Activated CD4-positive, CD25-positive, alpha-beta regulatory T cell (primary cell): ENCODE data around the gene GNG12.

Source experiments
- DNase-seq, 4 experiments: peaks; one replicate each; lab custom pipeline; 2025; lab: John Stamatoyannopoulos, UW

Gene GNG12

DNA sequence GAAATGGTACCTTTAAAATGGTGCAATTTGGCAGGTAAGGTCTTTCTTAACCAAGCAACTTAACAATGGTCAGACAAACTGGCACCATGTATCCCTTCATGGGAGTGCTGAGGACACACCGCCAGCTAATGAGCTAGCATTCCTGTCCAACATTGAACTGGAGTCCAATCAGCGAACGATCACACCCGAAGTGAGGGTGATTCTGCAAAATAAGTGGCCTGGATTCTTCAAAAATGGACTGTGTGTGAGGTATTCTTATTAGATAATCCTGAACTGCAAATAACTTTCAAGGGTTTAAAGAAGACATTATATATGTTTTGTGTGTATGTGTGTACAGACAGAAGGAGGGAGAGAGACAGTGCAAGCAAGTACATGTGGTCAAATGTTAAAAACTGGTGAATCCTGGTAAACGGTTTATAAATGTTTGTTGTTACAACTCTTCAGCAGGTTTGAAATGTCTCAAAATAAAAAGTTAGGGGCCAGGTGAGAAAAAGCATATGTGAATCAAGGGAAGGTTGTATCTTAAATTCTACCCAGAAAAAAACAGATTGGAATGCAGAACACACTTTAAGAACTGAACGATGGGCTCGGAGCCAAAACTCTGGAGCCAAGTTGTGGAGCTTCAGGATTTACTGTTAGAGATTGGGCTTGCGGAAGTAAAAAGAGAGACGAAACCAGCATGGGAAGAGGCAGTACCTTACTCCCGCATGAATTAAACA lies 127.4 kb downstream of the GNG12 start:
- no peak for DNase-seq

DNA sequence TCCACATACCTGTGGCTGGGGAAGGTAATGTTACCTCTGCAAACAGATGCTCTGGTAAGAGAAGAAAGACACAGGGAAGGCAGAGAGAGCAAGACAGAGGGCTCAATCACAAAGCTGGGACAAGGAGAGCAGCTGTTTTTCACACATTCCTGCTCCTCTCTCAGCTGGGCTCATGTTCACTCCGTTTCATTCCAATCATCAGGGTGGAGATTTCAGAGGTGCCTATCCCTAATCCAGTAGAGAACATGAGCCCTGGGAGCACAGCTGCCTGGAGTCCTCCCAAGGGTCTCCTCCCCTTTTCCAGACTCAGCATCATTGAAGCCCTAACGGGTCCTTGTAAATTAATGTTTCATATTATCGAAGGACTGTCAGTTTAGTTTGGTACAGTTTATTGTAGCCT lies 128.9 kb downstream of the GNG12 start:
- no peak for DNase-seq

DNA sequence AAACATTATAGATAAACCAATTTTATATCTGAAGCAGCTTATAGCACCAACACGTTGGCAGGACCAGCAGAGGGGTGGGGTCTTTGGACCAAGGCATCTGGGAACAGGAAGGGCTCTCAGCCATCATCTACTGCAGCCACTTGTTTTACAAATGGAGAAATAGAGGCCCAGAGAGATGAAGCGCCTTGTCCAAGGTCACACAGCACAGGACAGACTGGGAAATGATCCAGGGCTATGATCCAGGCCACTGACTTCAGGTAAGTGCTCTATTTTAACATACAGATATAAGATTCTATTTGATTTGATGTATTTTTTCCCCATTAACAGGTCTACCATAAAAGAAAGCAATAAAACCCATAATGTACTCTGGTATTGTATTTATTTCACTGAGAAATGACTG lies 131.4 kb downstream of the GNG12 start:
- DNase-seq, result no peak

DNA sequence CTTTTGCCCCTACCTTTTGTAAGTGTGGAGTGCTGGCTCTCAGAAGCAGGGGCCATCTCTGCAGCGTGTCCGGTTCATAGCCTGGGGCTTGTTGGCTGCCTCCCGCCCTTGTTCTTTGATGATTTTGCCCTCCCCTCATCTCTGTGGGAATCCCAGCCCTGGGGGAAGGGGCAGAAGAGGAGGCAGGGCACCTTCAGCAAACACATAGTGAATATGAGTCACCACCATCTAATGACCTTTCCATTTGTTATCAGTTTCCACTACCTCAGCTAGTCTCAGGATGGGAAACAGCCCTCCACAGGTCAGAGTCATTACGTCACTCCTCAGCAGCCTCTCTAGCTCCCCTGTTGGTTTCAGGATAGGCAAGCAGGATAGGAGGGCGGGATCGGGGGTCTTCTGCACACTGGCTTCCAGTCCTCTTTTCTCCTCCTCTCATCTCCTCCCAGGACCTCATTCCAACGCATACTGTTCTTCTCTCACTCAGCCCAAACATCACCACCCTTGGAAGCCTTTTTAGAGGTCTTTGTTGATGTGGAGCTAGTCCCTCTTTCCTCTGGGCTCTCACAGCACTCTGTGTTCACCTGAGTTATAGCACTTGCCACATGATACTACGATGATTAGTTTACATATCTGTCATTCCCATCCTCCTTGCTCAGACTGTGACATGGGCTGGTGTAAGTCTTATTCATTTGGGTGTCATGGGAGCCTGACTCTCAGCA lies 132.4 kb downstream of the GNG12 start:
- no peak for DNase-seq

DNA sequence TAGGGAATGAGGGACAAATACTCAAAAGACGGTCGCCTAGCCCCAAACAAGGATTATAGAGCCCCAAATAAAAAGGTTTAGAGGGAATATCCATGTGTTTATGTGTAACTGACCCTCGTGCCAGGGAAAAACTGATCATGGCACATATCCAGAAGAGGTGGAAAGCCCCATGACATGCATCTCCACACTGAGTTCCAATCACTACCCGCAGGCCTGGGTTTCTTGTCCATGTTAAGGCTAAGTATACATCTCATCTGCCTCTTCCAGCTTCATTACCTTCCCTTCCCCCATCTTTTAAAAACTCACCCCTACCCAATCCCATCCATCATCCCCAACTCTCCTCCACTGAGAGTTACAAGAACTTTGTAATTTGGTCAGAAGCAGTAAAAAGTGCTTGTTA lies 133.0 kb downstream of the GNG12 start:
- no peak for DNase-seq

DNA sequence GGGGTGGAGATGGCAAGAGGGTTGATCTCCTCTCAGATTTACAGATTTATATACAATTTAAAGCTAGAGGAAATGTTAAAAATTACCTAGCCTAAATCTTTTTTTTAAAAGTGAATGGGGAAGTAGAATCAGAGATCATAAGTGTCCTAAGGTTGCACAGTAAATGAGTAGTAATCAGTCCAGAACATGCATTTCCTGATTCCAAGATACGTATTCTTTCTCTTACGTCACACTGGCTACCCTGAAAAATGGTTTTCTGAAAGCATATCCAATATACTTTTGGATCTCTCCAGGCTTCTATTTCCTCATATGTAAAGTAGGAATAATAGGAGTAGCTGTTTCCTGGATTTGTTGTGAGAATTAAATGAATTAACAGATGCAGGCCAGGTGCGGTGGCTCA lies 136.6 kb downstream of the GNG12 start:
- no peak for DNase-seq

DNA sequence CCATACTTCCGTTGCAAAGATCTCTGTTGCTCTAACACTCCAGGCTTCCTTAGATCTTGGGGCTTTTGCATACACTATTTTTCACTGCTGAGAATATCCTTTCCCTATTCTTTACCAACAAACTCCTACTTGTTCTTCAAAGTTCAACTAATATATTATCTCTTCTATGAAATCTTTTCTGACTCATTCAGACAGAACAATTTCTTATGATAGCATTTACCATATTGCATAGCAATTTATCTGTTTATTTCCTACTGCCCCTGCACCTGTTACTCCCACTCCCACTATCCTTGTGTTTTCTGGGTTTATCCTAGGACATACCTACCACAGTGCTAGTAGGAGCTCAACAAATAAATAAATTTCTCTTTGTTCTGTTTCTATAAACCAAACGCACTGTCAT lies 137.3 kb downstream of the GNG12 start:
- DNase-seq, result no peak

DNA sequence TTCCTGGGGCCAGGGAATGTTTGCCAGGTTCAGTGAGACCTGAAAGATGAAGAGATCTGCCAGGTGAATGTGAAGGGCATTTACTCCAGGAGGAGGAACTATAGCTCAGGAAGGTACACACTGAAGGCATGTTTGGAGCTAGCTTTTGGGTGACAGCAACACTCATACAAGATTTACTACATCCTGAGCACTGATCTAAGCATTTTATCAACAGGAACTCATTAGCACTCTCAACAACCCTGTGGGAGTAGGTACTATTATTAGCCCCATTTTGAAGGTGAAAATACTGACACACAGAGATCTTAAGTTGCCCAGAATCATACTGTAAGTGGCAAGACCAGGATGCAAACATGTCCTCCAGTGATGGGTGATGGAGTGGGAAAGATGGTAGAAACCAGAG lies 141.6 kb downstream of the GNG12 start:
- DNase-seq, result no peak

DNA sequence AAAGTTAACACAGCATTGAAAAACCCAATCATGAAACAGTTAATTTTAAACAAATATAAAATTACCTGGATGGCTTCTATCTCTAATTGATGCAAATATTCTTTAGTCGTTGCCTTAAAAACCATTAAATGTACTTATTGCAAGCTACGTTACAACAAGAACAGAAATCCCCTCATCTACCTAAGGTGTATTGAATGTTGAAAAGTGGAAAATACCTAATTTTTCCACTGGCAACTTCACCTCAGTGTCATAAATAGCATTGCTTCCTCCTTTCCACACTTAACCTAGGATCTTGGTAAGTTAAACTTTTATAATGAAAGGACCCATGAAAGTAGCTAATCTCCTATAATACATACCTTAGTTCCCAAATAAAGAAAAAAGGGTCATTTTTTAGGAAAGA lies 142.9 kb downstream of the GNG12 start:
- DNase-seq, result no peak

DNA sequence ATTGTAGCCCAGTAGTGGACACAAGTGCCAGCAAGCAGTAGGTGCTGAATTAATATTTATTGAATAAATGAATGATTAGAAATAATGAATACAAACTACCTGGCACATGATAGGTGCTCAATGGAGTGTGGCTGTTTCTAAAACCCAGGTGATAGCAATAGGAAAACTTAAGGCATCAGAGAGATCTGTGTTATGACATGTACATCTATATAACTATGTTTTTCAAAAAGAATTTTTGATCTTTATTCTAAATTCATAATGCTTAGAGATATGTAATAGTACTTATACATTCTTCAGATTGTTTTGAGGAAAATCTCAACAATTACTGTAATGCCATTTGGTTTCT lies 143.3 kb downstream of the GNG12 start:
- DNase-seq, result no peak

DNA sequence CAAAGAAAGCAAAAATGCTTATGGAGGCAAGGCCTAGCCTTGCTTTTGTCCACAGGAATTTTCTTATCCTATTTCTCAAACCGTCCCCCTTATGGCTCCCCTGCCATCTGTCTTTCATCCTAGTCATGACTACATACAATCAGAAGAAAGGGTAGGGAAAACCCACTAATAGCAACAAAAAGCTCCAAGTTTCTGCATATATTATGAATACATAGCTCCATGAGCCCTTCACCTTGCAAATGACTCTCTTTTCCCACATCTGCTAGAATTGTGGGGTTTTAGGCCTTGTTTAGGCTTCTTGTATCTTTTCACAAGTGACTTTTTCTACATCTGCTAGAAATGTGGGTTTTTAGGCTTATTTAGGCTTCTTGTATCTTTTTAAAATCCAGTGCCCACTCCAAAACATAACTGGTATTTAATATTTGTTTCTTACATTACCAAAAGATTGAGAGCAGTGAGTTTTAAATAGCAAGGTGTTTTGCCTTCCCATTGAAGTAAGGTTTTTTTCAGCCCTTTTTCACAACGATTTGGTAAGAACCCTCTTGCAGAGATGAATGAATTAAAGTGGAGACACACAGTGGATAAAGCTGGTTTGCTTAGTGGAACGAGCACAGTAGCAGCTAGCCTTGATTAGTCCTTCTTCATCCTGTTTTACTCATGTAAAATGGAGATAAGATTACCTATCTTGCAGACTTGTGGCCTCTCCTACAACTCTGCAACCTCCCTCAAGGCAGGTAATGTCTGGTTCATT lies 143.8 kb downstream of the GNG12 start:
- DNase-seq, result no peak

DNA sequence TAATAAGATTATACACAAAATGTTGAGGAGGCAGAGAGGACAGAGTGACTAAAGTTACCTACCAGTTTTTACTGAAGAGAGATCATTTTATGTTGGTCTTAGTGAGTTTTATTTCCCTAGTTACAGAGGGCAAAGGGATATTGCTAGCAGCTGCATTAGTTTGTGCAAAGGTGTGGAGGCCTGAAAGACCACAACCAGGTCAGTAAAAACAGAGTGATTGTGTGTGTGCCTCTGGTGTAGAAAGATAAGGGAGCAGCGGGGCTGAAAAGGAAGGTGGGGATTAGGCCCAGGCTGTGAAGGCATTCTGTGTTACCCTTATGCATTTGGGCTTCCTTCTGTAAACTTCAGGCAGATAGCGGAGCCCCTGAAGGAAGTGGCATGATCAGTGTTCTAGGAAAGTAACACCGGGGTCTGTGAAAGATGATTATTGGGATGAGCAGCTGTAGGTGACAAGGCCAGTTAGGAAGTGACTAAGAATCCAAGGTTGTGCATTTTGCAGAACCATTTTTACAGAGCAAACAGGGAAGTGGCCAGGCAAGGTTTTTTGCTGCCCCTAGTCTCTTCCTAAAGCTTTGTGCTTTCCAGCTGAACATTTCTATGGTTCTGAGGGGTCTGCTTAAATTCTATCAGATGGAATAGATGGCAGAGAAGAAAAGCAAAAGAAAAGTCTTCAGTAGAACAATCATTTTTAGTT lies 144.6 kb downstream of the GNG12 start:
- no peak for DNase-seq

DNA sequence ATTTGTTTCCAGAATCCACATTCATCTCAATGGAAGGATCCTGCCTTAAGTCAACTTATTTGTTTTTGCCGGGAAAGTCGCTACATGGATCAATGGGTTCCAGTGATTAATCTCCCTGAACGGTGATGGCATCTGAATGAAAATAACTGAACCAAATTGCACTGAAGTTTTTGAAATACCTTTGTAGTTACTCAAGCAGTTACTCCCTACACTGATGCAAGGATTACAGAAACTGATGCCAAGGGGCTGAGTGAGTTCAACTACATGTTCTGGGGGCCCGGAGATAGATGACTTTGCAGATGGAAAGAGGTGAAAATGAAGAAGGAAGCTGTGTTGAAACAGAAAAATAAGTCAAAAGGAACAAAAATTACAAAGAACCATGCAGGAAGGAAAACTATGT lies 145.6 kb downstream of the GNG12 start:
- no peak for DNase-seq

DNA sequence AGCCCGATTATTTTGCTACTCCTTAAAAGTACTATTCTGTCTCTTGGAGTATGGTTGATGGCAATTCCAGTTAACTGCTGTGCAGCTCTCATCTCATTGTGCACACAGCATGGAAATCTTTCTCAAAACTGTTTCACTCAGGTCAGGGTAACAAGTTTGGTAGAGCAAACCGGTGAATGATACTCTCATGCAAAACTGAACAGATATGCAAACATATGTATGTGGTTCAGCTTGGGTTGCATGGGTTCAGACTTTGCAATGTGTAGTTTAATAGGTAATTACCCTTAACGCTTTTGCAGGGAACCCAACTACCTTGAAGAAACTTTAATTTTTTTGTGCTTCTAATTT lies 146.1 kb downstream of the GNG12 start:
- no peak for DNase-seq

DNA sequence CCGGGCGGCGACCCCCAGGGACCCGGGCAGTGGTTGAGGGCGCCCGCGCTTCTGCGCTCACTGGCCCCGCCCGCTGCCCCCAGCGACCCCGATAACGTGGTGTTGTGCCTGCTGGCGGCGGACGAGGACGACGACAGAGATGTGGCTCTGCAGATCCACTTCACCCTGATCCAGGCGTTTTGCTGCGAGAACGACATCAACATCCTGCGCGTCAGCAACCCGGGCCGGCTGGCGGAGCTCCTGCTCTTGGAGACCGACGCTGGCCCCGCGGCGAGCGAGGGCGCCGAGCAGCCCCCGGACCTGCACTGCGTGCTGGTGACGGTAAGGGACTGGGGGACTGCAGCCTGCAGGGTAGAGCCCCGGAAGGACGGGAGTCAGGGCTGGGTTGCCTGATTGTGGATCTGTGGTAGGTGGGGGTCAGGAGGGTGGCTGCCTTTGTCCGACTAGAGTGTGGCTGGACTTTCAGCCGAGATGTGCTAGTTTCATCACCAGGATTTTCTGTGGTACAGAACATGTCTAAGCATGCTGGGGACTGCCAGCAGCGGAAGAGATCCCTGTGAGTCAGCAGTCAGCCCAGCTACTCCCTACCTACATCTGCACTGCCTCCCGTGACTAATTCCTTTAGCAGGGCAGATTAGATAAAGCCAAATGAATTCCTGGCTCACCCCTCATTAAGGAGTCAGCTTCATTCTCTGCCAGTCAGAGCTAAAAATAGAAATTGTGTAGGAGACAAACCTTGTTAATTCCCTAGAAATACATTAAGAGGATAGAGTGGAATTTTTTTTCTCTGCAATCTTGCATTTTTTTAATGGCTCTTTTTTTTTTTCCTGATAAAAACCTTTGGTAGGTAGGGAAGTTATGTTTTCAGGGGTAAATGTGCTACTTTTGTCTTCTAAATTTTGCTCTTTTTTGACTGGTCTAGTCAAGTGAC lies 146.7 kb downstream of the GNG12 start:
- DNase-seq, result peak; percentile 24 to 29 (median 27)

DNA sequence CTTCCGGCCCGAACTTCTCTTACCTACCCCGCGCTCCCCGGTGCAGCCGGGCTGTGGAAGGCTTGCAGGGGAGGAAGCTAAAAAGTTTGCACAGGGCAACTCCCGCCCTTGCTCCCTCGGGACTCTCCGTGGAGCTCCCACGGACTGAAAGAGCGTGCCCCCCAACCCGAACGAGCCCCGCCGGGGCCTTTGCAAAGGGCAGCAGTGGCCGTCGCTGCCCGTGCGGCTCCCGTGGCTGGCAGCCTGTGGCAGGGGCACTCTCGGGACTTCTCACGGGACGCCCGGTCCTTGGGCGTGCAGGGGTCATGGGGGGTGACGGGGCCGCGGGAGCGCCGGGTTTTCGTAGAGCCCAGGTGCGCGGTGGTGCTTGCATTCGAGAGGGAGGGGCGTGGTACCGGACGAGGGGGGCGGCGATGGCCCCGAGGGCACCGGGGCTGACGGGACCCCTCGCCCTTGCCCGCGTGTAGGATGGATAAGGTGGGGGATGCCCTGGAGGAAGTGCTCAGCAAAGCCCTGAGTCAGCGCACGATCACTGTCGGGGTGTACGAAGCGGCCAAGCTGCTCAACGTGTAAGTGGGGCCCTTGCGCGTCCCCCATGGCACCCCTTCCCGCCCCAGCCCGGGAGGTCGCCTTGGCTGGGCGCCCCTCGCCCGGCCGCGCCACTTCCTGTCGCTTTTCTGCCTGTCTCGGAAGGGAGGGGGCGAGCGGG lies 147.6 kb downstream of the GNG12 start:
- peak; percentile 27 to 51 (median 38) for DNase-seq

DNA sequence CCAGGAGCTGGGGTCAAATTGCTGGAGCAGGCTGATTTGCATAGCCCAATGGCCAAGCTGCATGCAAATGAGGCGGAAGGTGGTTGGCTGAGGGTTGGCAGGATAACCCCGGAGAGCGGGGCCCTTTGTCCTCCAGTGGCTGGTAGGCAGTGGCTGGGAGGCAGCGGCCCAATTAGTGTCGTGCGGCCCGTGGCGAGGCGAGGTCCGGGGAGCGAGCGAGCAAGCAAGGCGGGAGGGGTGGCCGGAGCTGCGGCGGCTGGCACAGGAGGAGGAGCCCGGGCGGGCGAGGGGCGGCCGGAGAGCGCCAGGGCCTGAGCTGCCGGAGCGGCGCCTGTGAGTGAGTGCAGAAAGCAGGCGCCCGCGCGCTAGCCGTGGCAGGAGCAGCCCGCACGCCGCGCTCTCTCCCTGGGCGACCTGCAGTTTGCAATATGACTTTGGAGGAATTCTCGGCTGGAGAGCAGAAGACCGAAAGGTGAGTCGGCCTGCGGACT lies 148.2 kb downstream of the GNG12 start, which contains the start of gene GADD45A:
Gene GADD45A (plus strand): TSS at position 135 of the 491 bp plus-strand sequence. CDS start 294 bp downstream, at position 429.
- DNase-seq, result peak; percentile 79 to 92 (median 88)

DNA sequence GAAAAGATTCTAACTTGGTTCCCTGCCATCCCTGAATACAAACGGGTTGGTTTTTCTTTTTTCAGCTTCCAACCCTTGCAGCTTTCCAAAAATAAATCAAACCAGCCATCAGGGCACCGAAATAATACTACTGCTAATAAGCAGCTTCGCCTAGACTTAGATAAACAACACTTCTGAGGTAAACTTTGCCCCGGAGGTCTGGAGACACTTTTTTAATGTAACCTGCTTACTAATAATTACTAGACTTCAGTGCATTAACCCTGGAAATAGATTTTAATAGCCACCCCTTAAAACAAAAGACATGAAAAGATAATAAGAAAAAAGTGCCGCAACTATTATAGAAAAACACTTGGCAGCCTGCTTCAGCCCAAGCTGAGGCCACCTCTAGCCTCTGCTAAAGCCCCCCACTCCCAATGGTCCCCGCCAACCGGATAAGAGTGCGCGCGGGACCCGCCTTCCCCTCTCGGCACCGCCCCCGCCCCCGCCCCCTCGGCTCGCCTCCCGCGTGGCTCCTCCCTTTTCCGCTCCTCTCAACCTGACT lies 148.7 kb downstream of the GNG12 start:
- DNase-seq, result no peak

DNA sequence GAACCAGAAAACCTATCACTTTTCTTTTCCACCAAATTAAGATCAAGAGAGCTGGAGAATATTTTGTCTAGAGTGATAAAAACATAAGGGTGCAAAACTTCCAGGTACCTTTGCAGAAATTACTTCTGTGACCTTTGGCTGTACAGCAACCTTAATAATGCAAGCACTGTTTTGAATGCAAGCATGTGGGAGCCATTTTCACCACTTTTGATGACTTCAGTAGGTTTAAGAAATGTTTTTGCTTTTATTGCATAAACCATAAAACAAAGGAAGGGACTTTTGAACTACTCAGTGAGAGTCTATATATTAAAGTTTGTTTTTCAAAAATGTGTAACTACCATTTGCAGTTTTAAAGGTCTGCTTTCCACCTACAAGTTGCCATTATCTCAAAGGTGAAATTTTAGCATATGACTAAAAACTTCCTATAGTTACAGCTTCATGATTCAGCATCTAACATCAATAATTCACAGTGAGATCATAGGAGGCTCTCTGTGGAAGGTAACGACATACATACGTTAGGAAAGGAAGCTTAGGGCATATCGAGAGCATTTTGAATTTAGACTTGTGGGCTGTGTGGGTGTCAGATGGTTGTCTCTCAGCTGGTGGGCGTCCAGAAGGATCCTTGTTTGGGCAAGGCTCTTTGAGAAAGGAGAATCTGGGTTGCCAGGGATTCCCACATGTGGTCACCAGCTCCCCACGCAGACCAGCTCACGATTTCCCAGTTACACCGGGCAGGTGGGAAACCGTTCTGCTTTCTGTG lies 149.3 kb downstream of the GNG12 start:
- DNase-seq, result no peak

DNA sequence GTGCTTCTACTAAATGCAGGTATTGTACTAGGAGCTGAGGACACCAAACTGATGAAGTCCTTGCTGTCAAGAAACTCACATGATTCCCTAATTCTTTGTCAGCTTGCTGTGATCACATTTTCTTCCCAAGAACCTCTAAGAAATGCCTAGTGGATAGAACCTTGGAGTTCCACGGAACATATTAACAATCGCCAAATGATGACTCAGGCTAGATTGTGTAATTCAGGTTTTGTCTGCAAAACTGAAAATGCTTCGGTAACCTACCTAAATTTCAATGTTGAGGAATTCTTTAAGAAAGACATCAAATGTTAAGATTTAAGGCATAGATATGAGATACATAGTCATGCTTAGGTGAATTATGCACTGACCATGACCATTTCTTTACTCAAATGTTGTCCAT lies 150.0 kb downstream of the GNG12 start:
- DNase-seq, result no peak
